K562 (cell line): Measurements from ENCODE around the gene ACOT7. TPM values are rescaled to one million over a fixed set of nuclear protein-coding genes. Genes with fewer than 3 reads are reported as not detected.

Source experiments
- CEBPB ChIP-seq: fragments of 450-650 bp; IDR thresholded peaks from 2 replicates; pipeline ENCODE4 v1.6.1; 2016; ENCODE audit warnings: missing genetic modification characterization, missing compliant biosample characterization
- DPF2 ChIP-seq: fragments of 450-650 bp; IDR thresholded peaks from 2 replicates; pipeline ENCODE4 v1.6.1; 2016
- EZH2 ChIP-seq: IDR thresholded peaks from 2 replicates; pipeline ENCODE4 v1.6.1; 2012; ENCODE audit warnings: low read depth, mild to moderate bottlenecking, inconsistent platforms, low read length, borderline replicate concordance
- KDM1A ChIP-seq, 2 experiments: fragments of 450-650 bp; IDR thresholded peaks; 2 replicates each; pipeline ENCODE4 v1.6.1; 2016; ENCODE audit warnings: mild to moderate bottlenecking in 2 of 2
- MAFG ChIP-seq: fragments of 450-650 bp; conservative IDR thresholded peaks from 2 replicates; pipeline ENCODE4 v1.6.1; 2016; ENCODE audit warnings: missing genetic modification characterization, missing compliant biosample characterization
- MYNN ChIP-seq, 2 experiments: sonication (generic); formaldehyde crosslinking in 1 of 2; IDR thresholded peaks; 2 replicates each; pipeline versions ENCODE4 v1.5.0 to v1.6.1; 2016 to 2020; ENCODE audit warnings: antibody characterized with exemption in 1 of 2, missing genetic modification reagents in 1 of 2
- NFE2 ChIP-seq: IDR thresholded peaks from 2 replicates; pipeline ENCODE4 v1.6.1; 2014; ENCODE audit warnings: antibody characterized with exemption, low read depth
- OTX1 ChIP-seq: fragments of 450-650 bp; formaldehyde crosslinking; IDR thresholded peaks from 2 replicates; pipeline ENCODE4 v1.4.0; 2022; ENCODE audit warnings: mild to moderate bottlenecking
- PHF21A ChIP-seq: fragments of 450-650 bp; IDR thresholded peaks from 2 replicates; pipeline ENCODE4 v1.6.1; 2017; ENCODE audit warnings: low read depth, borderline replicate concordance
- RBM15 ChIP-seq: fragments of 200-400 bp; formaldehyde crosslinking; IDR thresholded peaks from 2 replicates; pipeline ENCODE4 v1.6.1; 2018; ENCODE audit warnings: mild to moderate bottlenecking, low read length, moderate library complexity; ENCODE audit not compliant: insufficient read depth
- RBM22 ChIP-seq: fragments of 200-400 bp; formaldehyde crosslinking; IDR thresholded peaks from 2 replicates; pipeline ENCODE4 v1.6.1; 2018; ENCODE audit warnings: low read length, low read depth; ENCODE audit not compliant: poor library complexity, severe bottlenecking
- REST ChIP-seq, 2 experiments: fragments of 450-650 bp; formaldehyde crosslinking in 1 of 2; IDR thresholded peaks; 2 replicates each; pipeline versions ENCODE4 v1.4.0 to v1.6.1; 2014 to 2020; ENCODE audit warnings: mild to moderate bottlenecking in 2 of 2, borderline replicate concordance in 1 of 2, low read depth in 1 of 2
- TAL1 ChIP-seq: fragments of 450-650 bp; IDR thresholded peaks from 2 replicates; pipeline ENCODE4 v1.6.1; 2016; ENCODE audit warnings: mild to moderate bottlenecking
- USF2 ChIP-seq: sonication (generic); formaldehyde crosslinking; IDR thresholded peaks from 2 replicates; pipeline ENCODE4 v1.5.0; 2020; ENCODE audit warnings: missing genetic modification reagents
- ZBTB7A ChIP-seq: IDR thresholded peaks from 2 replicates; pipeline ENCODE4 v1.6.1; 2011; ENCODE audit warnings: low read depth, mild to moderate bottlenecking, low read length, moderate library complexity, borderline replicate concordance; ENCODE audit not compliant: control insufficient read depth
- ZNF217 ChIP-seq: sonication (generic); formaldehyde crosslinking; IDR thresholded peaks from 2 replicates; pipeline ENCODE4 v1.8.0; 2022; ENCODE audit warnings: mild to moderate bottlenecking, missing genetic modification reagents
- polyA plus RNA-seq, 8 experiments: library from polyadenylated mRNA; depleted of rRNA in 4 of 8; stranded (reverse) in 5 of 8; unstranded in 3 of 8; fragments of >200 nt; fragmentation: Nextera tagmentation in 2 of 8; fragmentation: Illumina TruSeq in 1 of 8; extraction: Ambion mirVana in 2 of 8; extraction: Trizol in 1 of 8; gene quantifications; 2 replicates each; pipeline versions ENCODE4 v1.2.1 to v1.2.3, GENCODE V29; 2011 to 2014; ENCODE audit warnings: inconsistent platforms in 1 of 8, missing spikeins in 1 of 8
- total RNA-seq, 7 experiments: library from RNA; depleted of rRNA in 6 of 7; stranded (reverse); fragments of >200 nt in 6 of 7; fragmentation: Illumina TruSeq in 2 of 7; extraction: Trizol in 2 of 7; gene quantifications; 2 replicates each; pipeline versions ENCODE4 v1.2.1 to v1.2.3, GENCODE V29; 2011 to 2021; ENCODE audit warnings: low replicate concordance in 1 of 7
- TF ChIP-seq, protein P1 (sequence below): fragments of 250-450 bp; sonication (Bioruptor Pico); IDR thresholded peaks from 2 replicates; pipeline ENCODE4 v1.4.0; 2020; ENCODE audit warnings: mild to moderate bottlenecking

The ACOT7 gene
- total and polyA plus RNA-seq, 9 of the 15 experiments (the other 6 are each of a cell fraction or from before 2014, with no cell fraction given): 7.0 to 92.6 (median 37.2) TPM

- TF ChIP-seq RBM22 (no peak), MYNN (IDR thresholded peaks at IDR 0.05) (no peak), MYNN (CRISPR knock-in tag; IDR thresholded peaks at IDR 0.05) (no peak), MAFG (tag) (peak; percentile 49), RBM15 (no peak), NFE2 (peak; percentile 76), OTX1 (CRISPR knock-in tag) (no peak), PHF21A (peak; percentile 97), ZNF217 (CRISPR knock-in tag) (no peak), KDM1A (IDR thresholded peaks at IDR 0.05) (peak; percentile 87), USF2 (CRISPR knock-in tag) (no peak), EZH2 (no peak), CEBPB (peak; percentile 73), DPF2 (no peak), ZBTB7A (no peak), TAL1 (no peak), REST (IDR thresholded peaks at IDR 0.05; ENCODE audit: borderline replicate concordance) (no peak), REST (CRISPR knock-in tag; IDR thresholded peaks at IDR 0.05; ENCODE audit: low read depth) (no peak)
- TF ChIP-seq, protein P1, sequence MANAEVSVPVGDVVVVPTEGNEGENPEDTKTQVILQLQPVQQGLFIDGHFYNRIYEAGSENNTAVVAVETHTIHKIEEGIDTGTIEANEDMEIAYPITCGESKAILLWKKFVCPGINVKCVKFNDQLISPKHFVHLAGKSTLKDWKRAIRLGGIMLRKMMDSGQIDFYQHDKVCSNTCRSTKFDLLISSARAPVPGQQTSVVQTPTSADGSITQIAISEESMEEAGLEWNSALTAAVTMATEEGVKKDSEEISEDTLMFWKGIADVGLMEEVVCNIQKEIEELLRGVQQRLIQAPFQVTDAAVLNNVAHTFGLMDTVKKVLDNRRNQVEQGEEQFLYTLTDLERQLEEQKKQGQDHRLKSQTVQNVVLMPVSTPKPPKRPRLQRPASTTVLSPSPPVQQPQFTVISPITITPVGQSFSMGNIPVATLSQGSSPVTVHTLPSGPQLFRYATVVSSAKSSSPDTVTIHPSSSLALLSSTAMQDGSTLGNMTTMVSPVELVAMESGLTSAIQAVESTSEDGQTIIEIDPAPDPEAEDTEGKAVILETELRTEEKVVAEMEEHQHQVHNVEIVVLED (CRISPR knock-in tag): no peak
Measured at GRCh38 chr1:6239950-6240768, 153.4 kb downstream of the ACOT7 start (continued).
